Spleen (tissue), 7 donors: ENCODE measurements around the gene GPATCH2L.

Experiments
- CTCF ChIP-seq, 11 experiments: fragments of 200-600 bp in 7 of 11; fragments of 450-650 bp in 4 of 11; sonication (generic) in 4 of 11; IDR thresholded peaks in 8 of 11; conservative IDR thresholded peaks in 3 of 11; 1 replicate in 7 of 11; 2 replicates in 4 of 11; pipeline versions ENCODE4 v1.4.0 to v1.8.0; 2016 to 2021; ENCODE audit warnings: antibody characterized with exemption in 11 of 11, inconsistent platforms in 4 of 11, mild to moderate bottlenecking in 1 of 11
- POLR2A ChIP-seq, 3 donors: fragments of 450-650 bp; IDR thresholded peaks; one replicate each; pipeline ENCODE4 v1.5.1; 2017; ENCODE audit warnings: antibody characterized with exemption in 3 of 3, mild to moderate bottlenecking in 1 of 3
- POLR2AphosphoS5 ChIP-seq, 3 donors: sonication (generic); formaldehyde crosslinking; IDR thresholded peaks; one replicate each; pipeline ENCODE4 v1.5.1; 2017; ENCODE audit warnings: antibody characterized with exemption in 3 of 3
- donor health status: DM: no; HTN: no; CAD: no; lungs with moderate emphysema.
- donor health status: DM: no; HTN: no; CAD: no.
- donor health status: DM: no; HTN: no; CAD: no.

GRCh38 chr14:76259029-76259735 lies 107.5 kb downstream of the GPATCH2L start:
- TF ChIP-seq POLR2A (IDR thresholded peaks at IDR 0.05) (no peak), CTCF (IDR thresholded peaks at IDR 0.05 in 8 of 11, conservative IDR thresholded peaks at IDR 0.05 in 3 of 11) (no peak), POLR2AphosphoS5 (IDR thresholded peaks at IDR 0.05) (no peak)
